GM18867 (cell line): ENCODE data around the gene ZFP82.

ENCODE experiments used
- ATAC-seq: cut with Tn5 transposase; IDR thresholded peaks from one replicate; pipeline ENCODE4 v1.9.1; 2021; ENCODE audit warnings: mild to moderate bottlenecking, moderate library complexity; ENCODE audit not compliant: unreplicated experiment

Gene ZFP82

DNA sequence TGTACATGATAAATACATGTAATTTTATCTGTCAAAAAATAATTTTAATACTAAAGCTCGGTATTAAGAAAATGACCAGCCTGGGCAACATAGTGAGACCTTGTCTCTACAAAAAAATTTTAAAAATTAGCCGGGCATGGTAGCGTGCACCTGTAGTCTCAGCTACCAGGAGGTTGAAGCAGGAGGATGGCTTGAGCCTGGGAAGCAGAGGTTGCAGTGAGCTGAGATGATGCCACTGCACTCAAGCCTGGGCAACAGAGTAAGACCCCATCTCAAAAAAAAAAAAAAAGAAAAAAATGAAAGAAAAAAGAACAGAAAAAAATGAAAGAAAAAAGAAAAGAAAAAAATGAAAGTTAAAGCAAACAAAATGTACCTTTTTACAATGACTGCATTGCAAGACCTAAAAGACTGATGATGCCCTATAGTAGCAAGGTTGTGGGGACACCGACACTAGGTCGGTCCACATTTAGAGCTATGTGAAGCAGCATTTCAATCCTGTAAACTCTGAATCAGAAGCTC lies 44.7 kb downstream of the ZFP82 start:
- ATAC-seq, result no peak

DNA sequence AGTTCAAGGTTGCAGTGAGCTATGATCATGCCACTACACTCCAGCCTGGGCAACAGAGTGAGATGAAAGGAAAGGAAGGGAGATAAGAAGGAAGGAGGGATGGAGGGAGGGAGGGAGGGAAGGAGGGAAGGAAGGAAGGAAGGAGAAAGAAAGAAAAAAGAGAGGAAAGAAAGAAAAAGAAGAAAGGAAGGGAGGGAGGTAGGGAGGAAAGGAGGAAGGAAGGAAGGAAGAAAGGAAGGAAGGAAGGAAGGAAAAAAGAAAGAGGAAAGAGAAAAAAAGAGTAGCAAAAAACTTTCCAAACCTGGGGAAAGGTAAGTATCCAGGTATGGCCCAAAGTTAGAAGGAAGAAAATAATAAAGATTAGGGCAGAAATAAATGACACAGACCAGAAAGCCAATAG lies 46.6 kb downstream of the ZFP82 start:
- ATAC-seq, result no peak

DNA sequence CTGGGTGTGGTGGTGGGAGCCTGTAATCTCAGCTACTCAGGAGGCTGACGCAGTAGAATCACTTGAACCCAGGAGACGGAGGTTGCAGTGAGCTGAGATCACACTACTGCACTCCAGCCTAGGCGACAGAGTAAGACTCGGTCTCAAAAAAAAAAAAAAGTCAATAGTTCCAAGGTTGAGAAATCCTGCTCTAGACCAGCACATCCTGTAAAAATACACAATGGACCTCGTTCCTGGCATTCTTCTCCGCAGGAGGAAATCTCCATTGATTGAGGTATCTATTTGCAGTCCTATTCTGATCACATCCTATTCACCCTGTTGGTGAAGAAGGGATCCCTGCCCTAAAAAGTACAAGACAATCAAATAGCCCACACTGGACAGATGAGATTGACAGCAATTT lies 54.6 kb downstream of the ZFP82 start:
- ATAC-seq, result no peak
